Measurements from ENCODE around the gene RAB20.

The RAB20 gene

DNA sequence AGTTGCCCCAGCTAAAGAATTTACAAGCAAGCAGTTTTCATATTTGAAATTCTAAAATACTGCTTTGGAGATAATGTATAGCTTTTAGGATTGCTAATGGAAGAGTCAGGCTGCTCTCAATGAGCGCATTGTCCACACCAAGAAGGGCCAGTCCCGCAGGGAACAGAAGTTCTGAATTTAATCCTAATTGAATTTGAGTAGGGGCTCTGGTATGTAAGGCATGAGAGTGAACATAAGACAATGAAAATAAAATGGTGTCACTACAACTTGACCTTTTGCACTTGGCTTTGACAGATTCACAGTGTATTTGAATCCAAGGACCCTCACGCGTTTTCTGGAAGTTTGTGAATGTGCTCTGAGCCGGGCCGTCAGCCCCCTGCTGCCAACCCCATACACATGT, 32.6 kb downstream of the RAB20 start:
- DNase-seq (ENCODE audit: low spot score) = no peak

DNA sequence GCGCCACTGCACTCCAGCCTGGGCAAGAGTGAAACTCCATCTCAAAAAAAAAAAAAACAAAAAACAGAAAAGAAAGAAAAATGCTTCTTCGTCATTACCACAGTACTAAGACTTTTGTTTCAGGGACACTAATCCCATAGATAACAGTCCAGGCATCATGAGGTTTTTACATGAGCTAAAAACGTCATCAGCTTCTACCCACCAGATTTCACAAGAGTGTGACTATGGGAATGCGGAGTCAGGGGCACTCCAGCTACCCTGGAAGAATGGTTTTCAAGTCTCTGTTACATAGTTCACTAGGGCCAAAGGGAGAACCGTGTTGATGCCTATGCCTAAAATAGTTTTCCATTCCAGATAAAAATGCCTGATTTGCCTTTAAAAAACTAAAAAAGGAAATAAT, 33.2 kb downstream of the RAB20 start:
- DNase-seq (ENCODE audit: low spot score) = no peak

DNA sequence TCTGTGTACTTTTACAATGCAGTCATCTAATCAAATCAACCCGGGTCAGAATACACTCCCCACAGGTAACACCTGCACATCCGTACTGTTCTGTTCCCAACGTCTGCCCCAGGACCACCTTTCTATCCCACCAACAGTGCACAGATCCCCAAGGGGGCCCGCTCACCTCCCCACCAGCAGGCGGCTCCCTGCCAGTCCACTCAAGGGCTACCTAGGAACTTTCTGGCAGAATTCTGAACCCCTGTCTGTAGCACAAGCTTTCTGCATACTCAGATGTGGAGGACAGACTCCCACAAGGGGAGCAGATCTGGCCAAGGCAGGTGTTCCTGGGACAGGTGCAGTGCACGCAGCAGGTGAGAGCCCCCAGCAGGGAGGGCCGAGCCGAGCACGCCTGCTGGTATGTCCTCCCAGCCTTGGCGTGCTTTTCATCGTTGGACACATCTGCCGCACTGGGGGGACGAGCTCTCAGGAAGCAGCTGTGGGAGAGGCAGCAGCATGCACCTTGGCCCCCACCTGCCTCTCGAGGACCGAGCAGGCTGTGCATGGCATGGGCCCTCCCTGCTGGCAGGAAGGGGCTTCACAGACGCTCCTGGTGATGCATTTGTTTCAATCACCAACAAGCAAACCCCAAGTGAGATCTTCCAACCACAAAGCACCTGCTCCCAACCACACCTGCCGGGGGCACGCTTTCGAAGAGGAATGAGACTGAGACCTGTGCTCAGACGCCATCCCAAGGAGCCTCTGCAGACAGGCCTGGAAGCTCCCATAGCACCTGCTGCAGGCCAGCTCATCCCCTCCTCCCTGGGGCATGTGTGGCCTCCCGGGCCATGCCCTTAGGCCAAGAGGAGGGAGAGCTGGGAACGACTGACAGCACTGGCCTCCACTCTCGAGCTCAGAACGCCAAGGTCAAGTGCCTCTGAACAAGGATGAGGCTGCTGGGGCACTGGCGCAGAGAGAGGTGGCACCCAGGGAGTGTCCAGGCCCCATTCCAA, 35.9 kb downstream of the RAB20 start:
- no peak for DNase-seq (ENCODE audit: low spot score)

DNA sequence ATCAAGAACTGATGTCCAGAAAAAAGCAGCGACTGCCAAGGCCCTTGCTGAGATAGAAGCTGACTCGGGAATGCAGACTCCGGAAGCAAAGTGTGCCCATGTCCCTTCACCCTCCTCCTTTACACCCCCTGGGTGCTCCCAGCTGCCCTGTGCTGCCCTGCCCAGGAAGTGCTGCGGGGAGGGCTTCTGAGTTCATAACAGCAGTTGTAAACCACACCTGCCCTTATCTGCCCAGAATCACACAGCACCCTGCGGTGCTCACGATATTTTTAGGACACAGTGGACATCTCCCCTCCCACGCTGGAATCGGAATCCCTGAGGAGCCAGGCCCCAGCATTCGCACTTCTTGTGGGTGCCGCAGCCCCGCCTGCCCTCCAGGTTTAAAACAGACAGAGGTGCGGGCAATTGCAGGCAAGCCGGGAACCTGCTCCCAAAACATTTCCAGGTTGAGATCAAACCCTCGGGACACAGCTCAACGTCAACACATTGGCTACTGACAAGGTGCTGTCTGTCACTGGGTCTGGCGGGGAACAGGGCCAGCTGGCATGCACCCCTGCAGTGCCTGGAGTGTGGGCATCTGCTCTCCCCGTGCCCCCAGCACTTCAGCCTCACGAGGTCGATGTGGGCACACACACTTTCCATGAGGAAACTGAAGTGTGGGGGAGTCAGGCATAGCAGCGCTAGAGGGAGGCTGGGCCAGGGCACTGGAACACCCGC, 36.8 kb downstream of the RAB20 start:
- DNase-seq (ENCODE audit: low spot score) = no peak

DNA sequence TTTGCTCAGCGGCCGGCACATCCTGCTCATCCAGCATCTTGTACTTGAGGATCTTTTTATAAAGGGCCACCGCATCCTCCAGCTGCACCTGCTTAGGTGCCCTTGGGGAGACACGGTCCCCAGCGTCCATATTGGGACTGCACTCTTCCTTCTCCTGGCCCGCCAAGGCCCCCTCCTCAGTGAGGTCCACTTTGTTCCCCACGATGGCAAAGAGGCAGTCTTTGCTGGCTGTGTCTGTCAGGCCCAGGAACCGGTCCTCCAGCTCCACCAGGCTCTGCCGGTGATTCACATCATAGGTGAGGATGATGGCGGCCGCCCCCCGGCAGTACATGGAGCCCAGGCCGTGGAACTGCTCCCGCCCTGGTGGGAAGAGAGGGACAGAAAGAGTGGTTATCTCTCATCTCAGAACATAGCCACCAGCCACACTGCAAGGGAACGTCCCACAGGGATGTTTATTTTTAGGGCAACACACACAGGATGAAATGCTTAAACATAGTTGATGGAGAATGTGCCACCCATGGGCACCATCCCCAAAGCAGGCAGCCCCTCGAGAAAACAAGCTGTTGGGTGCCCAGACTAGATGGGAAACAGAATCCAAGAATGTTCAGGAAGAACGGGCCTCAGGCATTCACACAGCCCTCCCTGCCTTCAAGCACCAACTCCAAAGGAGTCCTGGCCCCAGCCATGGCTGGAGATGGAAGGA, 37.5 kb downstream of the RAB20 start:
- DNase-seq (ENCODE audit: low spot score) = no peak

DNA sequence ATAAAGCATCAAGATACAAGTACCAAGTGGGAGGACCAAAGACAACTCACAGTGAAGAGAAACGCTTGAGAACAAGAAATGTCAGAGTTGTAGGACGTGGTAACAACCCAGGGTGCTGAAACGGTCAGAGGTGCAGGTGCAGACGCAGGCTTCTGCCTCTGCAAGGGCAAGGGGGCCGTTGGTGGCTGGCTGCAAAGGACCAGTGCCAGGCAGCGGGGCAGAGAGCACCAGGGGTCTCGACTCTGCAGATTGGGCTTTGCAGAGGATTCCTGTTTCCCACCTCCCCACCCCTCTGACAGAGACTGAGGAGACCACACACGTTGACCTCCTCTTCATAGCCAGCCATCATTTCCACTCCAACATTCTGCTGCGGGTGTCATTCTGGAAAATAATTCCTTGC, 38.3 kb downstream of the RAB20 start:
- no peak for DNase-seq (ENCODE audit: low spot score)

DNA sequence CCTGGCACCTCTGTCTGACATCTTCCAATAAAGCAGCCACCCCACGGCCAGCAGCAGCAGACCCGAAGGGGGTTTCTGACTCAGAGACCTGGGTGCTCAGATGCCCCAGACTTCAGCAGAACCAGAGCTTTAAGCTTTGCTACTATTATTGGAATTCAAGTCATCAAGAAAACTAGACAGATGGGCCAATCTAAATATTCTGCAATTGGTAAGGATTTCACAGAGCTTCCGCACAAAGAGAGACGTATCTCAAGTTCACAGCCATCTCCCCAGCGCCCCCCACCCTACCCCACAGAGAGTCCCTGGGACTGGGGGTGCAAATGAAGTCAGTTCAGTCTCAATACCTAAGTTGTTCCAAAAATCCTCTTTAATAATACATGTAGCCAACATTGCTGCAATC, 38.8 kb downstream of the RAB20 start:
- no peak for DNase-seq (ENCODE audit: low spot score)

DNA sequence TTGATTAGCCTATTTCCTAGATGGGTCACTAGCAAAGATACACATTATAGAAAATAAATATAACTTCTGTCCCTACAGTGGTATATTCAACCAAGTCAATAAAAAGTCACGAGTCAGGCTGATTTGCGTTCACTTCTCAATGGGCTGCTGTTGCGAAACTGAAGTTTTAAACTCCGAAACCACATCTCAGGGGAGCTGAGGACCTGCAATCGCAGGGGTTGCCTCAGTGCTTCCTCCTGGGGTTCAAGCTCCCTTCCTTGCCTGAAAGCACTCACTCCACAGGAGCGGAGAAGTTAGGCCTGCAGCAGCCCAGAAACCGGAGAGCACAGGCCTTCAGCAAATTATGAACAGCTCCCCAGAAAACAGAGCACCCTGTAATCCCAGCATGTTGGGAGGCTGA, 39.6 kb downstream of the RAB20 start:
- no peak for DNase-seq (ENCODE audit: low spot score)

DNA sequence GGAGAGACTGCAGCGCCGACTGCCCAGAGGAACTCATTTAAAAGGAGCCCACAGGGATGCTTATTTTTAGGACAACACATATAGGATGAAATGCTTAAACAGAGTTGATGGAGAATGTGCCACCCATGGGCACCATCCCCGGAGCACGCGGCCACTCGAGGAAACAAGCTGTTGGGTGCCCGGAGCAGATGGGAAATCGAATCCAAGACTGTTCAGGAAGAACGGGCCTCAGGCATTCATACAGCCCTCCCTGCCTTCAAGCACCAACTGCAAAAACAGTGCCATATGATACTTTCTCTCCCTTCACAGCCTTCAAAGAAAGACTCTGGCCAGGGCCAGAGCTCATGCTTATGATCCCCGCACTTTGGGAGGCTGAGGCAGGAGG, 40.2 kb downstream of the RAB20 start:
- DNase-seq (ENCODE audit: low spot score) = no peak

DNA sequence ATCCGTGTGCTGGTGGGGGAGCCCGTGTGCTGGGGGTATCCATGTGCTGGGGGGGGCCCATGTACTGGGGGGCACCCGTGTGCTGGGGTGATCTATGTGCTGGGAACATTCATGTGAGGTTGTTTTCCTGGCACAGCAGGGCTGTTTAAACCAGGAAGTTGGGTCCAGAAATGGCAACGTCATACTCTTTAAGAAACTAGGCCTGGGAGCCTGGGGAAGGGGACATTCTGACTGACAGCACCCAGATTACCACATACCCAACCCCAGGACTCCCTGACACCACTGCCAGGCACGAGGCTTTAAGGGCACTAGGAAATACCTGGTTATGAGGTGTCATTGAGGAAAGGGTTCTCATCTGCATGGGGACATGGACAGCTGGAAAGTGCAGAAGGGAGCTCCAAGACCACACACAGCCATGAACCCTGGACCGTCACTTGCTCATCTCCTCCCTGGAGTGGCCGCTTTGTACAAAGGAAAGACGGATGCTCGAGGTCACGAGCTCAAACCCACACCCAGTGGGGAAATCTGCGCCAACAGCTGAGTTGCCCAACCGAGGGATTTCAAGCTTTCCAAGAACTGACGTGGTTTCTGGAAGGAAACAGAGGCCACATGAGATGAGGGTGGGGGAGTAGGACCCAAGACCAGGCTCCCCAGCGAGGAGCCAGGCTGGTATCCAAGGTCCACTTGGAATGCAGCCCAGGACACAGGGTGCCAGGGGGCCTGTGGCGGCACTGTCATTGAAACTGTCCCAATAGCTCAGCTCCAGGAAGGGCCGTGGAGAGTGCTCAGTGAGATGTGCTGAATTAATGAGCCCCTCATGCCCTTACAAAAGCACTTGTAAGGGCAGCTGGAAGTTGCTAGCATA, 40.9 kb downstream of the RAB20 start:
- peak; percentile 72 for DNase-seq (ENCODE audit: low spot score)

DNA sequence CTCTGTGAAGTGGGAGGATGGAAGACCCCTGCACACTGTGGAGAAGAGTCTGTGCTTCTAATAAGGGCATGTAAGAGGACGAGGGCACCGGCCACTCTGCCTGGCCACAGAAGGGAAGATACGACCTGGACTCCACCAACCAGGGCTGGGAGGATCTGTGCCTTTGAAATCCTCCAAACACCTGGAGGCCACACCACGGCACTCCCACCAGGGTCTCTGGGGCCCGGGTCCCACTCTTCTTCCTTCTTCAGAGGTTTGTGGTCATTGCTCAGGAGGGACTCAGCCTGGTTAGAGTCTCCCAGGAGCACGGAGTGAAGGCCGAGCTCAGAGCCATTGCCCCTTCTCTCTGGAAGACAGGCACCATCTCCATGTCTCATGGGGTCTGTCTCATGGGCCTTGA, 42.0 kb downstream of the RAB20 start:
- DNase-seq (ENCODE audit: low spot score) = no peak

DNA sequence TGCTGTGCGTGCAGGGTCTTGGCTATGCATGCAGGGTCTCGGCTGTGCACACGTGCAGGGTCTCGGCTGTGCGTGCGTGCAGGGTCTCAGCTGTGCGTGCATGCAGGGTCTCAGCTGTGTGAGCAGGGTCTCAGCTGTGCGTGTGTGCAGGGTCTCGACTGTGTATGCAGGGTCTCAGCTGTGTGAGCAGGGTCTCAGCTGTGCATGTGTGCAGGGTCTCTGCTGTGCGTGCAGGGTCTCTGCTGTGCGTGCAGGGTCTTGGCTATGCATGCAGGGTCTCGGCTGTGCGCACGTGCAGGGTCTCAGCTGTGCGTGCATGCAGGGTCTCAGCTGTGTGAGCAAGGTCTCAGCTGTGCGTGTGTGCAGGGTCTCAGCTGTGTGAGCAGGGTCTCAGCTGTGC, 42.5 kb downstream of the RAB20 start:
- no peak for DNase-seq (ENCODE audit: low spot score)

DNA sequence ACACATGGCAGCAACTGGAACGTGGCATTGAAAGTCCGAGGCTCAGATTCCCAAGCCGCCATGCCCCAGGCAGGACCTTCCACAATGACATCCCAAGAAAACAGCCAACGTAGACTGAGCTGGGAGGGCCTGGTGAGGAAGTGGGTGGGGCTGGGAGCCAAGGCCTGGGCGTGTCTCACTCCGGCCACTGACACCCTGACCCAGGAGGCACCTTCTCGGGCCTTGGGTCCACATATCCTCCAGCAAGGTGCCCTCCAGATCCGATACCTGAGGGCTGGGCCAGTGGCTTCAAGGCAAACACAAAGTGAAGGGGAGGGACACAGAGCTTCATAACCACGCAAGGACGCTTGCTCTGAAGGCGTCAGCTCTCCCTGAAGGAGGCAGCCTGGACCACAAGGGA, 43.0 kb downstream of the RAB20 start:
- DNase-seq (ENCODE audit: low spot score) = no peak

DNA sequence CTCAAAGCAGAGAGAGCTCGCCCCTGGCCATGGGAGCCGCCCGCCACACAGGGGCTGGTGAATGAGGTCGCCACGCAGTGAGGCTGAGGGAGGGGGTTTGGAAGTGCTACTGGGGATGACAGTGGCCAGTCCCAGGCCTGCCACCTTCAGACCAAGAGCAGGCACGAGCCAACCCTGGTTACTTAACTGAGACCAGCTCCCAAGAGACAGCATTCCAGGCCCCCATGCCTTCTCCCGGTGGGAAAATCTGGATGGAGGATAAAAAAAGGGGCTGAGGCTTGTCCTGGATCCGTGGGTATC, 43.3 kb downstream of the RAB20 start:
- DNase-seq (ENCODE audit: low spot score) = no peak

DNA sequence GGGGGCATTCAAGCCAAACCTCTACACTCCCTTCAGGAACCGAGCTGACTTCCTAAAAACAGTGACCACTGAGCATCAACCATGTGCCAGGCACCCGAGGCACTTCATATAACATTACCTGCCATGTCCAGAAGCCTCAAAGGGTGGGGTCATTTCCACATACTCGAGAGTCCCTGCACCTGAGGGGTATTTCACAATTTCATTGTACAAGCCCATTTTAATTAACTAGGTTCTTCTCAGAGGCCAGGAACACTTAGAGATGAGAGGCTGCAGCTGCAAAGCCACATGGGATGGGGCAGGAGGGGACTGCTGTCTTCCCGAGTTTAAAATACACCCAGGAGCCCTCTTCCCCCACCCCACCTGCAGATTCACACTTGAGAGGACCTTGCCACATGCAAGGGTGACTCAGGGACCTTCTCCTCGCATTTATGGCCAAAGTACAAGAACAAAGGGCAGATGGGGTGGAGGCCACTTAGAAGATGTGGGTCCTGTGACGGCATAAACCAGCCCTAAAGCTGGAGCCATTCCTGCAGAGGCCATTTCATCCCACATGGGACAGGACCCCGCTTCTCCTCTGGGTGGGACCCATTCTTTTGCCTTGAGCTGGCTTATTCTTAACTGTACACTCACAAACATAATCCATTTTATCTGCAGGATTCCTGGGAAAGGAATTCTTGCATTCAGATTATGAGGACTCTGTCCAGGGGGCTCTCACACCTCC, 43.9 kb downstream of the RAB20 start:
- no peak for DNase-seq (ENCODE audit: low spot score)

DNA sequence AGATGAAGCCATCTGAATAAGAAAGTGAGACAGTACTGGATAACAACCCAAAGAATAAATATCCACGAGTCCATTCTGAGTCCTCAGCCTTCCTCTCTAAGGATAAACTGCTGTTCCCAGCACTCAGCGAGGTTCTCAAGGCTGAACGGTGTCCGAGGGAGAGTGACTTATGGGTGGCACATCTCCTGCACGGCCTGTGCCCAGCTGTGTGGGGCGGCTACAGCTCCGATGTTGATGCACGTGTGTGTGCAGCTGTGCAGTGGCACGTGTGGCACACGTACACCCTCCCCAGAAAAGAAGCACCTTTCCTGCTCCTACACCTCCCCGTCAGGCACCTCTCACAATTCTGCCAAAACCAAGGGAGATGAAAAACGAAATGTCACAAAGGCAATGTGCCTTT, 45.0 kb downstream of the RAB20 start:
- DNase-seq (ENCODE audit: low spot score) = no peak

DNA sequence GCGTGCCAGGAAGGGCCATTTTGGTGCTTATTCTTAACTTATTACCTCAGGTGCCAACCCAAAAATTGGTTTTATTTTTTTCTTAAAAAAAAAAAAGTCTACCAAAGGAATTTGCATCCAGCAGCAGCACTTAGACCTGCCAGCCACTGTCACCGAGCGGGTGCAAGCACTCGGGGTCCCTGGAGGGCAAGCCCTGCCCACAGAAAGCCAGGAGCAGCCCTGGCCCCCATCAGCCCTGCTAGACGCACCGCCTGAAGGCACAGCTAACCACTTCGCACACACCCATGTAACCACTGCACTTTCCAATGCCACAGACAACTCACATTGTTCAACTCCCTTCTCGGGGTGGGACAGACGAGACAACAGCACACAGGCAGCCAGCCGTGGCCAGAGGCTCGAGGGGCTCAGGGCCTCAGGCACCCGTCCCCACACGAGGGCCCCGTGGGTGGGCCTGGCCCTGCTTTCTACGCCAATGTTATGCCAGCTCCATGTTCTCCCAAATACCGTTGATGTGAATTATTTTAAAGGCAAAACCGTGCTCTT, 49.3 kb downstream of the RAB20 start:
- no peak for DNase-seq (ENCODE audit: low spot score)

DNA sequence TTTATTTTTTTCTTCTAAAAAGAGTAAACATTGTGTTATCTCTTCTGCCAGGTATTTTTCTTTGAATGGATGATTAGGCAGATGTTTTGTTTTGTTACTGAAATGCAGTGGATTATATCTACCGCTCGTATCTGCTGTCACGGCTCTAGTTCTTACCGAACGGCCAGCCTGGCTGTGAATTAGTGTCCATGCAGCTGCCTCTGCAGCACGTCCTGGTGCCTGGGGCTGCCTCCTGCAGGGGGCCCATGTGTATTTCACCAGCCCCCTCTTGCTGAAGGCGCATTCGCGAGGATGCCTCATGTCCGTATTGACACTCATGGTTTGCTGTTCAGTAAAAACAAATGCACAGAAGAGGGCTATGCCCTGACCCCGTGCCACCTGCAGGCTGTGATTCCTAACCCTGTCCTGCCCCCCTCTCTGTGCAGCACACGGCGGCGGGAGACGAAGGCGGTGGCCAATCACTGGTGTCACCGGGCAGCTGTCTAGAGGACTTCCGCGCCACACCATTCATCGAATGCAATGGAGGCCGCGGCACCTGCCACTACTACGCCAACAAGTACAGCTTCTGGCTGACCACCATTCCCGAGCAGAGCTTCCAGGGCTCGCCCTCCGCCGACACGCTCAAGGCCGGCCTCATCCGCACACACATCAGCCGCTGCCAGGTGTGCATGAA, 49.9 kb downstream of the RAB20 start:
- no peak for DNase-seq (ENCODE audit: low spot score)

DNA sequence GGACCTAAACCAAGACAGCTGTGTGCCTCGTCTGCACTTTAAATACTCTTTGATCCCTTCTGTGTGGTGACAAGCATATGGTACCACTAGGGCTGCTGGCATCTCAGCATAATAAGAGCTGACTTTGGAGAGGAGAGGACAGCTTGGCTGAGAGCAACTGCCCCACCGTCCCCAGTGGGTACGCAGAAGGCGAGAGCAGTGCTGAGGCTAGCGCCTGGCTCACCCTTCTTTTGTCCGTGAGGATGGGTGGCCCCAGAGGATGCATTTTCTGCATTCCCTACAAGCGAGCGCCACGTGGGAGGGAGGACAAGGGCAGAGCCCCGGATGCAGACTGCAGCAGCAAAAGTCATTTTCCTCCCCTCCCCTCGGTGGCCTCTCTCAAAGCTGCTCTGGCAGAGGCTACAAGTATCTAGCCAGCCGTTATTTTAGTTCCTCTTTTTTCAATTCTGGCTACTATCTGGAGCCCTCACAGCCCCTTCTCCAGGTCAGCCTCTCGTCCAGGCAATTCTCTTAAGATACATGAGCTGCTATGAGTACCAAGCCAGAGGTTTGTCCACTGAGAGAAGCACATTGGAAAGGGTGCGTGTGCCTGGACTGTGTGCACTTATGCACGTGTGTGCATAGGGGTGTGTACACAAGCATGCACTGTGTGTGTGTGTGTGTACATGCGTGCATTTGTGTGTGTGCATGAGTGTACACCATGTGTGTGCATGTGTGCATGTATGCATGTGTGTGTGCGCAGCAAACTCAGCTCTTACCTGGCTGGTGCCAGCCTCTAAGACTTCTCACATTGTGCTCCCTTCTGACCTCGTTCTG, 51.3 kb downstream of the RAB20 start:
- no peak for DNase-seq (ENCODE audit: low spot score)
